ENCODE results near the gene RAB1B.
A peak's percentile ranks its signal among the peaks of the same experiment; 100 is the strongest.

Gene RAB1B

DNA sequence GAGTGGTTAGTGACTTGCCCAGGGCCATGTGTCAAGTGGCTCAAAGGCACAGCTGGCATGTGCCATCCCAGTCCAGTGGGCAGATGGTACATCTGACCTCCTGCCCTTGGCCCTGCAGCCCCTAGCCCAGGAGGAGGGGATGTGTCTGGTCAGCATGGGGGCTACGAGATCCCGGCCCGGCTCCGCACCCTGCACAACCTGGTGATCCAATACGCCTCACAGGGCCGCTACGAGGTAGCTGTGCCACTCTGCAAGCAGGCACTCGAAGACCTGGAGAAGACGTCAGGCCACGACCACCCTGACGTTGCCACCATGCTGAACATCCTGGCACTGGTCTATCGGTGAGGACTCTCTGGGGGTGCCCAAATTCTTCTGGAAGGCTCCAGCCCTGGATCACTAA, 5.7 kb upstream of the RAB1B start:
- H3K4me3 ChIP-seq (ENCODE audit: low read depth, low read length): no peak overlapping the region
- TF ChIP-seq CTCF (IDR thresholded peaks at IDR 0.05; ENCODE audit: low read depth, low read length): no peak

DNA sequence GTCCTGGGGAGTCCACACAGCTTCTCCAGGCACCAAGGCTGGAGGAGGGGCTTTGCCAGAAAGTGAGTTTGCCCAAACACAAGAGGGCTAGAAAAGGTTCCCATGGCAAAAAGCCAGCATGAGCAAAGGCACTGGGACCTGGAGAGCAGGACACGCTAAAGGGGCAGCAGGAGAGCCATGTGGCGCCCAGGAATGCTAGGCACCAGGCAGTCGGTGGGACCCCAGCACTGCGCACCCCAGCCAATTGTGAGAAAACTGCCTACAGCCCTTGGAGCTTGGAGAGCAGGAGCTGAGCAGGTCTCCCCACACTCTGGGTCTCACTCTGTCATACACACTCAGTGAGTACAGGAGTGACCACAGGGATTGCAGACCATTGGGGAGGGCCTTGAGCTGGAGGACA, 5.2 kb upstream of the RAB1B start:
- no peak for TF ChIP-seq CTCF (IDR thresholded peaks at IDR 0.05; ENCODE audit: low read depth, low read length)
- no peak overlapping the region for H3K4me3 ChIP-seq (ENCODE audit: low read depth, low read length)

DNA sequence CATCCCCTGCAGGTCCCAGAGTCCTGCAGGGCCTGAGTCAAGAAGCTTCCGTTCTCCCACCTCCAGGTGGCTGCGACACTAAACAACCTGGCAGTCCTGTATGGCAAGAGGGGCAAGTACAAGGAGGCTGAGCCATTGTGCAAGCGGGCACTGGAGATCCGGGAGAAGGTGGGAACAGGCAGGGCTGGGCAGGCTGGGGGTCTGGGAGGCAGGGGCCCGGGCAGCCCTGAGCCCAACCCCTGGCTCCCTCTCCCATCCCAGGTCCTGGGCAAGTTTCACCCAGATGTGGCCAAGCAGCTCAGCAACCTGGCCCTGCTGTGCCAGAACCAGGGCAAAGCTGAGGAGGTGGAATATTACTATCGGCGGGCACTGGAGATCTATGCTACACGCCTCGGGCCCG, 4.7 kb upstream of the RAB1B start:
- no peak for TF ChIP-seq CTCF (IDR thresholded peaks at IDR 0.05; ENCODE audit: low read depth, low read length)
- H3K4me3 ChIP-seq (ENCODE audit: low read depth, low read length): no peak overlapping the region

DNA sequence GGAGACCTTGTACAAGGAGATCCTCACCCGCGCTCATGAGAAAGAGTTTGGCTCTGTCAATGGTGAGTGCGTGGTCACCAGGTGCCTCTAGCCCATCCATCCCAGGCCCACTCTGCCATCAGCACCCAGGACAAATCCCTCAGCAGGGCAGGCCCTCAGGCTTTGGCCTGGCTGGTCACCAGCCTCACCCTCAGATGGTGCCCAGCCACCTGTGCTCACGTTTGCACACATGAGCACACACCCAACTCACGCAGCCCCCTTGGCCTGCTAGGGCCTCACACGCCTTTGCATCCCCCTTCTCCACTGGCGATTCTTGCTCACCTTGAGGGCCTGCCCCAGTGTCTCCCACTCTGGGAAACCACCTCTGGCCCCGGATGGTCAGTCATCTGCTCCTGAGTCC, 4.1 kb upstream of the RAB1B start:
- no peak overlapping the region for H3K4me3 ChIP-seq (ENCODE audit: low read depth, low read length)
- TF ChIP-seq CTCF (IDR thresholded peaks at IDR 0.05; ENCODE audit: low read depth, low read length): no peak

DNA sequence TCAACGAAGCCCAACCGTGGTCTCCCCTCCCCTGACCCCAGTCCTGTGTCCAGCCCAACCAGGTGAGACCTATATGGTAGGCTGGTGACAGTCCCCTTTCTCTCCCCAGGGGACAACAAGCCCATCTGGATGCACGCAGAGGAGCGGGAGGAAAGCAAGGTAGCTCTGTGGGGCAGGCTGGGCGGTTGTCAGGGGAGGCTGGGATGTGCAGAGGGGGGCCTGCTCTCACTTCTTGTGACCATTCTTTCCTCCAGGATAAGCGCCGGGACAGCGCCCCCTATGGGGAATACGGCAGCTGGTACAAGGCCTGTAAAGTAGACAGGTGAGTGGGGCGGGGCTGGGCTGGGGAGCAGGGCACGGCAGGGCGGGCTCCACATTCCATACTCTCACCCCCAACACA, 3.5 kb upstream of the RAB1B start:
- TF ChIP-seq CTCF (IDR thresholded peaks at IDR 0.05; ENCODE audit: low read depth, low read length): no peak
- no peak overlapping the region for H3K4me3 ChIP-seq (ENCODE audit: low read depth, low read length)

DNA sequence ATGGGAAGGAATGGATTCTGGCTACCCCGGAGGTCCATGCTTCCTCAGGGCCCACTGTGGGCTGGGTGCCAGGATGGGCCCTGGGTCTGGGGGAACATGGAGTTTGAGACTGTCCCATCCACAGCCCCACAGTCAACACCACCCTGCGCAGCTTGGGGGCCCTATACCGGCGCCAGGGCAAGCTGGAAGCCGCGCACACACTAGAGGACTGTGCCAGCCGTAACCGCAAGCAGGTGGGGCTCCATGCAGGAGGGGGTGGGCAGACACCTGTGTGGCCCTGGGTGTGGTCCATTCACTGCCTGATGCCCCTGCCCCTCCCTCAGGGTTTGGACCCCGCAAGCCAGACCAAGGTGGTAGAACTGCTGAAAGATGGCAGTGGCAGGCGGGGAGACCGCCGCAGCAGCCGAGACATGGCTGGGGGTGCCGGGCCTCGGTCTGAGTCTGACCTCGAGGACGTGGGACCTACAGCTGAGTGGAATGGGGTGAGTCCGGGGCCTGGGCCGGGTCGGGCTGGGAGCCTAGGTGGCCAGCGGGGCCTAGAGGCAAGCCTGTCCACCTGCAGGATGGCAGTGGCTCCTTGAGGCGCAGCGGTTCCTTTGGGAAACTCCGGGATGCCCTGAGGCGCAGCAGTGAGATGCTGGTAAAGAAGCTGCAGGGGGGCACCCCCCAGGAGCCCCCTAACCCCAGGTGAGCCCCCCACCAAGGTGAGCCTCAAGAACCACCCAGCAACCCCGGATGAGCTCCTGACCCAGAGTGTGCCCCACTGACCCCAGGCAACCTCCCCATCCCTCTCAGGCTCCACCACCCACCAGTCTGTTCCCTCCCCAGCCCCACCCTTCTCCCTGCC, 2.7 kb upstream of the RAB1B start:
- no peak overlapping the region for H3K4me3 ChIP-seq (ENCODE audit: low read depth, low read length)
- TF ChIP-seq CTCF (IDR thresholded peaks at IDR 0.05; ENCODE audit: low read depth, low read length): no peak

GRCh38 chr11:66266378-66267038, 1.9 kb upstream of the RAB1B start:
- no peak for TF ChIP-seq CTCF (IDR thresholded peaks at IDR 0.05; ENCODE audit: low read depth, low read length)
- peak overlapping the region; percentile 98 for H3K4me3 ChIP-seq (ENCODE audit: low read depth, low read length)

Measured in WI38 (cell line).